Retinal pigment epithelial cell (primary cell): ENCODE measurements around the gene MISP.
A peak's percentile ranks its signal among the peaks of the same experiment; 100 is the strongest.

Experiments
- DNase-seq: peaks from one replicate; pipeline ENCODE4 v3.0.0-alpha.2; 2010; ENCODE audit warnings: low read depth
- H3K4me3 ChIP-seq: 2 replicates; pipeline ENCODE4 v1.5.1; 2011; ENCODE audit warnings: mild to moderate bottlenecking, low read length, control low read depth, moderate library complexity
- CTCF ChIP-seq: conservative IDR thresholded peaks from 2 replicates; pipeline ENCODE4 v1.5.1; 2011; ENCODE audit warnings: low read depth, low read length, control low read depth, inconsistent platforms

The MISP gene

GRCh38 chr19:709196-709964 lies 41.5 kb upstream of the MISP start:
- peak overlapping the region; percentile 52 for H3K4me3 ChIP-seq
- no peak for DNase-seq
- no peak for TF ChIP-seq CTCF

- TF ChIP-seq CTCF = no peak
- DNase-seq = no peak
- peak overlapping the region; percentile 52 for H3K4me3 ChIP-seq
These were observed 40.8 kb upstream of the MISP start for GRCh38 chr19:709965-710571.

- no peak for DNase-seq
- no peak overlapping the region for H3K4me3 ChIP-seq
- no peak for TF ChIP-seq CTCF
These were observed 40.1 kb upstream of the MISP start for GRCh38 chr19:710767-711166.

- H3K4me3 ChIP-seq = no peak overlapping the region
- no peak for DNase-seq
- no peak for TF ChIP-seq CTCF
These were observed 39.7 kb upstream of the MISP start for GRCh38 chr19:711254-711653.

- DNase-seq = no peak
- no peak for TF ChIP-seq CTCF
- no peak overlapping the region for H3K4me3 ChIP-seq
These were observed 35.6 kb upstream of the MISP start for GRCh38 chr19:715347-715746.

- no peak for TF ChIP-seq CTCF
- H3K4me3 ChIP-seq = no peak overlapping the region
- DNase-seq = no peak
These were observed 32.5 kb upstream of the MISP start for GRCh38 chr19:718251-718951.
